GM12873 (cell line): ENCODE measurements around the gene SPCS1.
A peak's percentile ranks its signal among the peaks of the same experiment; 100 is the strongest.

ENCODE experiments used
- TF ChIP-seq, protein P1 (sequence below): IDR thresholded peaks from 2 replicates; pipeline ENCODE4 v1.5.1; 2012; ENCODE audit warnings: low read depth, mild to moderate bottlenecking, moderate library complexity, low read length, control low read depth; ENCODE audit not compliant: insufficient read depth; ENCODE audit errors: missing control alignments

The SPCS1 gene

DNA sequence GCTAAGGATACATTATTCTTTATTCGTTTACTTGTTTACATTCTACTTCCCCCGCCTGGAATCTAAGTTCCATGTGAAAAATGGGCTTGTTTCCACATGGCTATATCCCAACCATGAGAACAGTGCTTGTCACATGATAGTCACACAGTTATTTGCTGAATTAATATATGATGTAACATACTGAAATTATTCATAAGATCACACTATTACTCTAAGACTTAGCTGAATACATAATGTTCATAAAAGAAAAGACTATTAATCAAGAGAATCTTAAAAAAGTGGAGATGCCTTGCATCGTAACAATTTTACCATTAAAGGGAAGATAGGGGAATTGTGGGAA, 26.7 kb upstream of the SPCS1 start:
- TF ChIP-seq, protein P1, sequence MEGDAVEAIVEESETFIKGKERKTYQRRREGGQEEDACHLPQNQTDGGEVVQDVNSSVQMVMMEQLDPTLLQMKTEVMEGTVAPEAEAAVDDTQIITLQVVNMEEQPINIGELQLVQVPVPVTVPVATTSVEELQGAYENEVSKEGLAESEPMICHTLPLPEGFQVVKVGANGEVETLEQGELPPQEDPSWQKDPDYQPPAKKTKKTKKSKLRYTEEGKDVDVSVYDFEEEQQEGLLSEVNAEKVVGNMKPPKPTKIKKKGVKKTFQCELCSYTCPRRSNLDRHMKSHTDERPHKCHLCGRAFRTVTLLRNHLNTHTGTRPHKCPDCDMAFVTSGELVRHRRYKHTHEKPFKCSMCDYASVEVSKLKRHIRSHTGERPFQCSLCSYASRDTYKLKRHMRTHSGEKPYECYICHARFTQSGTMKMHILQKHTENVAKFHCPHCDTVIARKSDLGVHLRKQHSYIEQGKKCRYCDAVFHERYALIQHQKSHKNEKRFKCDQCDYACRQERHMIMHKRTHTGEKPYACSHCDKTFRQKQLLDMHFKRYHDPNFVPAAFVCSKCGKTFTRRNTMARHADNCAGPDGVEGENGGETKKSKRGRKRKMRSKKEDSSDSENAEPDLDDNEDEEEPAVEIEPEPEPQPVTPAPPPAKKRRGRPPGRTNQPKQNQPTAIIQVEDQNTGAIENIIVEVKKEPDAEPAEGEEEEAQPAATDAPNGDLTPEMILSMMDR = no peak

GRCh38 chr3:52679811-52680210, 26.1 kb upstream of the SPCS1 start:
- TF ChIP-seq, protein P1 = no peak

GRCh38 chr3:52681596-52681995, 24.3 kb upstream of the SPCS1 start:
- TF ChIP-seq, protein P1 = no peak

GRCh38 chr3:52682016-52682415, 23.9 kb upstream of the SPCS1 start:
- TF ChIP-seq, protein P1 = peak; percentile 33

- TF ChIP-seq, protein P1 = no peak
Observed at GRCh38 chr3:52683611-52684010, 22.3 kb upstream of the SPCS1 start.

GRCh38 chr3:52684184-52684583, 21.7 kb upstream of the SPCS1 start:
- TF ChIP-seq, protein P1 = no peak

DNA sequence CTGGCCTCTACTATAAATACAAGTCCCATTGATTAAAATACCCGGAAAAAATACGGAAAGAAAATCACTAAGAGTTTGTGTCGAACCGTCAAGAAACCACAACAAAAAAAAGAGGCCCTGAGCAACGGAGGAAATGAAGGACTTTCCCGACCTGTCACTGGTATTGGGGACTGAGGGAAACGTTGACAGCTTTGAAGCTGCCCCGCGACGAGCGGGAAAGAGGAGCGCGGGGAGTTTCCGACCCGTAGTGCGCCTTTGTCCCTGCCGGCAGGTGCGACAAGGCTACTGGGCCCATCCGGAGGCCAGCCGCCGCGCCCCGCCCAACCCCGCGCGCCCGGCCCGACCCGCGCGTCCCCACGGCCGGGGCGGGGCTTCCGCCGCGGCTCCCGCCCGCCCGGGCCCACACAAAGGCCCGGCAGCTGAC, 20.6 kb upstream of the SPCS1 start:
- TF ChIP-seq, protein P1 = no peak
